ENCODE results near the gene CYRIA. TPM values are rescaled to one million over a fixed set of nuclear protein-coding genes. Genes with fewer than 3 reads are reported as not detected.

The CYRIA gene
- total RNA-seq (2022; extraction: Qiagen RNA extraction): 0.27 to 0.44 TPM (median 0.30 TPM) in 5 replicates

GRCh38 chr2:16665748-16666448 is at the start of gene CYRIA:
Gene CYRIA, minus strand, starts transcription at chr2:16665834. Its CDS starts 77,715 bp downstream, at chr2:16588119.

